Peyer's patch (tissue), 4 donors: ENCODE measurements around the gene CEP95.

ENCODE experiments used
- POLR2A ChIP-seq, 2 donors: fragments of 450-650 bp; IDR thresholded peaks; one replicate each; pipeline ENCODE4 v1.5.1; 2017; ENCODE audit warnings: antibody characterized with exemption in 2 of 2, mild to moderate bottlenecking in 2 of 2, moderate library complexity in 2 of 2
- TF ChIP-seq, protein P1 (sequence below), 6 experiments: fragments of 450-650 bp in 4 of 6; fragments of 200-600 bp in 2 of 6; sonication (generic) in 1 of 6; IDR thresholded peaks; one replicate each; pipeline ENCODE4 v1.5.1; 2017 to 2019; ENCODE audit warnings: antibody characterized with exemption in 6 of 6, mild to moderate bottlenecking in 3 of 6, moderate library complexity in 1 of 6

GRCh38 chr17:64535357-64535756, 28.6 kb downstream of the CEP95 start:
- TF ChIP-seq, protein P1, sequence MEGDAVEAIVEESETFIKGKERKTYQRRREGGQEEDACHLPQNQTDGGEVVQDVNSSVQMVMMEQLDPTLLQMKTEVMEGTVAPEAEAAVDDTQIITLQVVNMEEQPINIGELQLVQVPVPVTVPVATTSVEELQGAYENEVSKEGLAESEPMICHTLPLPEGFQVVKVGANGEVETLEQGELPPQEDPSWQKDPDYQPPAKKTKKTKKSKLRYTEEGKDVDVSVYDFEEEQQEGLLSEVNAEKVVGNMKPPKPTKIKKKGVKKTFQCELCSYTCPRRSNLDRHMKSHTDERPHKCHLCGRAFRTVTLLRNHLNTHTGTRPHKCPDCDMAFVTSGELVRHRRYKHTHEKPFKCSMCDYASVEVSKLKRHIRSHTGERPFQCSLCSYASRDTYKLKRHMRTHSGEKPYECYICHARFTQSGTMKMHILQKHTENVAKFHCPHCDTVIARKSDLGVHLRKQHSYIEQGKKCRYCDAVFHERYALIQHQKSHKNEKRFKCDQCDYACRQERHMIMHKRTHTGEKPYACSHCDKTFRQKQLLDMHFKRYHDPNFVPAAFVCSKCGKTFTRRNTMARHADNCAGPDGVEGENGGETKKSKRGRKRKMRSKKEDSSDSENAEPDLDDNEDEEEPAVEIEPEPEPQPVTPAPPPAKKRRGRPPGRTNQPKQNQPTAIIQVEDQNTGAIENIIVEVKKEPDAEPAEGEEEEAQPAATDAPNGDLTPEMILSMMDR (IDR thresholded peaks at IDR 0.05): no peak
- TF ChIP-seq POLR2A (IDR thresholded peaks at IDR 0.05): no peak
